HG03460 (cell line): ENCODE data around the gene SCIN.
"Not testable (repeated sequence)": the region's sequence is repeated elsewhere in the genome, so short reads cannot be mapped to it uniquely, and the experiment has no call there.

Experiments used
- ATAC-seq: cut with Tn5 transposase; IDR thresholded peaks from one replicate; pipeline ENCODE4 v1.9.1; 2021; ENCODE audit not compliant: unreplicated experiment

SCIN gene

DNA sequence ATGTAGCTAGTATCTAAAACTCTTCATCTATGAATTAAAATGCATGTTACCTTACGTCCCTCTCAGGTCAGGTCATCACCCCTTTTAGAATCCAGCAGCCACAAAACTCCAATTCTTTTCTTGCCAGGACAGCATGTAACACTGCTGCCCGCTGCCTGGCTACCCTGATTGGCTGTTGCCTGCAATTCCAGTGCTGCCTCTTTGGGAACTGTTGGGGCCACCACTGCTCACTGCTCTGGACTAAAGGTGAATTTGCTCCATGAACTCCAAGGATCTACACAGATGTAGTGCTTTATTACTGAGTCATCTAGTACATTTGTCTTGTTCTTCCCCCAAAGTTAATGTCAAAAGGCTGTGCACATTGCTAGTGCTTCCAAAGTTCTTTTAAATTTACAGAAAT is 40.4 kb downstream of the SCIN start:
- no peak for ATAC-seq

DNA sequence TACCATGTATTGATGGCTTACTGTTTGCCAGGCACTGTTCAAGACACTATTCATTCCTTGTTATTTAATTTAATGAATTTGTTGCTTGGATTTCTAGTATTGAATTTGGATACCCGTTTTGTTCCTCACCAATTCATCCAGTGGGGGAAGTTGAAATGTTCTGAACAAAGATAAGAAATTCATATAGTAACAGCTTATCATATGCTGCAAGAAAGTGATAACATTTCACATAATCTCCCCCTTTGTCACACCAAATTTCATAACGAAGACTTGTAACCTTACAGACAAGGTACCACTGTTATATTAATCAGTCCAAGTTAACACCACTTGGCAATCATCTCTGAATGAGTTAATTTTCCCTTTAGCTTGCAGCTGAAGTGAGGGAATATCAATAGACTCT is 42.1 kb downstream of the SCIN start:
- ATAC-seq, result no peak

DNA sequence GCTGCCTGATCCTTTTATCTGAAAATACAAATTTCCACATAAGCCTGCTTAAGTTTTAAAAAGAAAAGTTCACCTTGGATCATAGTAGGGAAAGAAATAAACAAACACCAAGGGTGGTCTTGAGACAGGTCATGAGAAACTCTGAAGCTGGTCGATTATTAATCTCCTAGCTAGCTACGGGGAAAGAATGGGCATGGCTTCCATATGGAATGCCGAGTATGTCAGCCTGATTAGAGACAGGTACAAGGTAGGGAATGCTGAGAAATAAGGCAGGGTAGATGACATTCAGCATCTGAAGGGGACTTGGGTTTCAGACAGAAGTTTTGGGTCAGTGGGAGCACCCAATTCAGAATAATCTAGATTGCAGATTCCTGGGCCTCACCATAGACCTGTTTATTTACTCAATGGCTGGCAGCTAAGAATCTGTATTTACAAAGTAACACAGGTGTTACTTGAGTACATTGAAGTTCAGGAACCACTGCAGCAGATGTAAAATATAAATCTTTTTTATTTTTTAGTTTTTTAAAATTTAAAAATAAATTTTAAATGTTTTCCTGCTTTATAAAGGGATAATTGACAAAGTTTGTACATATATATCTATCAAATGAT is 49.0 kb downstream of the SCIN start:
- ATAC-seq, result no peak

DNA sequence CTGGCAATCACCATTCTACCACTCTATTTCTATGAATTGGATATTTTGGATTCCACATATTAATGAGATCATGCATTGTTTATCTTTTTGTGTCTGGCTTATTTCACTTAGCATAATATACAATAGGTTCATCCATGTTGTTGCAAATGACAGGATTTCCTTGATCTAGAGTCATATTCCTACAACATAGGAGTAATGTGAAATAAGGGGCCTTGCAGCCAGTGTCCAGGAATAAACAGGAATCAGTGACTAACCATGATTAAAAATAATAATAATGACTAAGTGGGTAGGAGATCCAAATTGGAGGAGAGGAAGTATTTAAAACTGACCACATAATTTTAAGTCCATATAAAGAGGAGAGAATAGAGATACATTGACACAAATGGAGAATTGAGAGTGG is 49.9 kb downstream of the SCIN start:
- no peak for ATAC-seq

DNA sequence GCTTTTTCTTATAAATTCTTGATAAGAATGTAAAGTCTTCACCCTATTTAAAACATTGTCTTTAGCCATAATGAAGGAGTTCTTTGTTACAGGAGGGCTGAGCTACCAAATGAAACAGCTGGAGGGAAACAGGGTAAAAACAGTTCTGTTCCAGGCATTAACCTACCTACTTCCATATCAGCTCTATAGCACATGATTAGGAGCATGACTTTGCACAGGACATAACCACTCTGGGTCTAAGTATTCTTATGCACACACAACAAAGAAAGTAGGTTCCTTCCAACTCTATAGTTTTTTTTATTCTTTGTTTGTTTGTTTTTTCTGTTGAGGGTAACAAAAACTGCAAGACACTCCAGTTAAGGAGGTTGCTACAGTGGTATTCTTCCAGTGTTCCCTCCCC is 52.7 kb downstream of the SCIN start:
- no peak for ATAC-seq

DNA sequence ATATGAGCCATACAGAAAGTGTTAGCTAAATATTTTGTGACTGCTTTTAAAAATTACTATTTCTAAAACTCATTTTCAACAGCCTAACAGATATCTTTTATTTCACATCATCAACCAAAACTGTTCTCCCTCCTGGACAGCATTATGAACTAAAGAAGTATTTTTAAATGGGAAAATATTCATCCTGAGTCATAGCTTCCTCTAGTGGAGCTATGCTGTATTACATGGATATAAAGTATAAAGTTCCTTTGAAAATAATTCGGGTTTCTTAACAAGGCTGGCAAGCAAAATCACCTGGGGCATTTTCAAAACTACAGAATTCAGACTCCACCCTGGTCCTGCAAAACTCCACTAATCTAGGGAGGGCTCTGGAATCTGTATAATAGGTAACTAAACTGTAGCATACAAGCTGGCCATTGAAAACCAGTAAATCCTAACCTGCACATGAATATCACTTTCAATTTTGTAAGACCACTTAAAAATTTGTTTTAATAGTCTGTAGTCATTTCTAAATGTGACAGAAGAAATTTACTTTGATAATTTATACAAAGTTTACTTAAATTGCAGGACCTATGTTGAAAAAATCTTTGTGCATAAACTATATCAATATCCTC is 53.5 kb downstream of the SCIN start:
- no peak for ATAC-seq

DNA sequence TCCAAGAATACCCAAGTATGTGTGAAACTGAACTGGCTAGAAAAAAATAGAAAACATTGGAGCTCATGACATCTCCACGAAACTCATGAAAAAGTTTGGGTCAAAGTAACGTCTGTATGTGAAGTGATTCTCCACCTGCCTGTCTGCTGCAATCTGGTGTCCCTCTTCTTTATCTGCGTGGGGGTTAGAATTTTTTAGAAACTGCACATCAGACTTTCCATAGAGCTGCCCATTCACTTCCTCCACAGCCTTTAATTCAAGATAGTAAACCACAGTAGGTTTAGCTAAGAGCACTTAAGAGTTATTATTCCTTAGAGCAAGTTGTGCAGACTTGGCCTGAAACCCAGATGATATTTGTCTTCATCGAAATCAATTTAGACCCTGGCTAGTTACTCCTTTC is 55.3 kb downstream of the SCIN start:
- no peak for ATAC-seq

DNA sequence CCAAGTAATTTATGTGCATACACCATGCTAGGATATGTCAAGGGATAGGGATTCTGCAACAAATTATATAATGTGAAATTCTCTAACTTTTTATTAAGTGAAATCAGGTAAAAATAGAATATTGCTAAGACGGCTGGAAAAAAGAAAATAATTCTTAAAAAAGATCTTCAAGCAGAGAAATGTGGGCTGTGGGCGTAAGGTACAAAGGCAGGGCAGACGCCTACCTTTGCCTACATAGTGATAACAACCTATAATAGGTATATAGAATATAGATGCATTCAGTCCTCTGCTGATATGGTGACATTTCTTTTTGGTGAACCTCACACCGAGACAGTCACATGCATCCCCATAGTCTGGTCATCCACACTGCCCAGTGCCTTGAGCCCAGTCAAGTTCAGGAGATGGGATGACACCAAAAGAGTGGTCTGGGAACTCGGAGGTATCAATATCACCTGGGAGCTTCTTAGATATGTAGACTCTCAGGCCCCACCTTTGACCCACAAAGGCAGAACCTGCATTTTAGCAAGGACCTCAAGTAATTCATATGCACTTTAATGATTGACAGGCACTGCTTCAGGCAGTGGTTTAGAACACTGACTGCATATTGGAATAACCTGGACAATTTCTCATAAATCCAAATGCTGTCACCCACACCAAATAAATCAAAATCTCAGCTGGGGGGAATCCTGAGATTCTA is 59.4 kb downstream of the SCIN start:
- no peak for ATAC-seq

DNA sequence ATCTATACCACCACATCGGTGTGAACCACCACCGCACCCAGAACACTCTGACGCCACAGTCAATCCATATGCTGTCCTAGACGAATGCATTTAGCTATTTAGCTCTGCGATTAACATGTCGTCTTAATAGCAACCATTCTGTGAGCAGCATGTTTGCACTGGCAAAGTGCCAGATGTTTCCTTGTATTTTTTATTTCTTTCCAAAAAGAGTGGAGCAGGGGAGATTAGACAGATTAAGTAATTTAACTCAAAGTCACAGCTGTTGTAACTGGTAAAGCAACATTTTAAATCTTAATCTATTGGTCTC is 59.9 kb downstream of the SCIN start:
- no peak for ATAC-seq

DNA sequence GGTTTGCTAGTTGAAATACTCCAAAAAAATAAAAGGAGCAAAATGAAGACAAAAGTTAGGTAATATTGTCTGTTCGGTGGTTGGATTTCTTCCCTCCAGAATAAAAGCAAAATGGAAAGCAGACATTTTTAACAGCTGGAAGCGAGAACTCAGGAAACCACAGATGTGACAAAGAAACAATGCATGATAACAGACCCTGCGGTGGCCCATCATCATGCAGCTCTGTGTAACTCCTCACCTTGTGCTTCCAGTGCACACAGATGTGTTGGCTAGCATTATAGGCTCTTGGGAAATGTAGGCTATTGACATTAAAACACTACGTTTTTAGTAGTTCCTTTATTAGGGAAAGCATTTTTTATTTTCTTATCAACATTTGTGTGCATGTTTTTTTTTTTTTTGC is 63.1 kb downstream of the SCIN start:
- no peak for ATAC-seq

DNA sequence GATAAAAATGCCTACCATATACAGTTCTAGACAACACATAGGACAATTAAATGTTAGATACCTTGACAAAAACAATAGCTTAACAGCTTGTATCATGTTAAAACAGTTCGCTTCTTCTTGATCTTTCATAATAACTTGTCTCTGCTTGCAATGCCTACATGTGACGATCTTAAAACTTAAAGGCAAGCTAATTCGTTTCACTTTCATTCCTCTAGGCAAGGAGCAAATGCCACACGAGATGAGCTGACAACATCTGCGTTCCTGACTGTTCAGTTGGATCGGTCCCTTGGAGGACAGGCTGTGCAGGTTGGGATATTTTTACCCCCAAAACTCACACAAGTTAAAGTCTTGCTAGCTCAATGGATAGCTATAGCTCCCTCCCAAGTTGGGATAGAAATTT is 65.3 kb downstream of the SCIN start:
- ATAC-seq, result peak; percentile 54

DNA sequence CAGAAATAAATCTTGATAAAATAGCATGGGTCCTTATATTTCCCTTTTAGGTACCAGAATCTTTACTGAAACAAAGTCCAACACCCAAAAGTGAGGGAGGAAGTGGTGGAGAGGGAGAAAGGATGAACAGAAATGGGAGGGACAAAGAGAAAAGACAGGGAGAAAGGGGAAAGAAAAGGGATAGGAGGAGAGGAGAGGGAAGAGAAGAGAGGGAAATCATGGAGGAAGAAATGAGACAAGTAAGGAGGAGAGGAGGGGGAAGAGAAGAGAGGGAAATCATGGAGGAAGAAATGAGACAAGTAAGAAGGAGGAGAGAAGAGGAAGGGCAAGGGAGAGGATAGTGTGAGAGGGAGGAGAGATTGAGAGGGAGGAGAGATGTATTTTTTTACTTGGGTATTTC is 66.8 kb downstream of the SCIN start:
- no peak for ATAC-seq

DNA sequence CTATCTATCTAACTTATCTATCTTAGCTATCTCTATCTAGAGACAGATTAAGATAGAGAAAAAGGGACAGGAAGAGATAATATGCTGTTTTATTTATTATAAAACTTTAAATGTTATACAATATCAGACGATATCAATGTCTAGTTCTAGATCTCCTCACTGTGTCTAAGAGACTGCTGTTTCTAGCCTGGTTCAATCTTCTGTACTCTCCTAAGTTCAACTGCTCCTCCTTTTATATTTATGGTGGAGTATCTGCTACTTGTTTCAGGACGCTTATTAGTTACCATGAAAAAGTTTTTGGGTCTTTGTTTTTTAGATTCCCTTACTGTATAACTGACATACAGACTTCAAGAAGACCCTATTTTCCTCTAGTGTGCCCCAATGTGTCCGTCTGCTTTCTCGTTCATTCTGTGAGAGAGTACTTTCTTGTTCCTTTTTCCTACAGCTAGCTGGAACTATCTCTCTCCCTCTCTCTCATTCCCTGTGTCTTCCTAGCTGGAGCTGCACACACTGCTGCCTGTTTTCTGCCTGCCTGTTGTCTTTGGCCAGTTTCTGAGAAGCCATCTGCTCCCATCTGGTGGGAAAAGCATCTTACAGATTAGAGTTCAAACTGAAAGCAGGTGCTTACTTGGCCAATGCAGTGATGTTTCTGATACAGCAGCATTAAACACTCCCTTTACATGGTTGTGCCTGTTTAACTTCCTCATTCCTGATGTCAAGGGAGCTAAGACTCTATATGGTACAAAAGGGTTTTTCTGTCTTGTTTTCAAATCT is 67.5 kb downstream of the SCIN start:
- ATAC-seq, result peak; percentile 71

DNA sequence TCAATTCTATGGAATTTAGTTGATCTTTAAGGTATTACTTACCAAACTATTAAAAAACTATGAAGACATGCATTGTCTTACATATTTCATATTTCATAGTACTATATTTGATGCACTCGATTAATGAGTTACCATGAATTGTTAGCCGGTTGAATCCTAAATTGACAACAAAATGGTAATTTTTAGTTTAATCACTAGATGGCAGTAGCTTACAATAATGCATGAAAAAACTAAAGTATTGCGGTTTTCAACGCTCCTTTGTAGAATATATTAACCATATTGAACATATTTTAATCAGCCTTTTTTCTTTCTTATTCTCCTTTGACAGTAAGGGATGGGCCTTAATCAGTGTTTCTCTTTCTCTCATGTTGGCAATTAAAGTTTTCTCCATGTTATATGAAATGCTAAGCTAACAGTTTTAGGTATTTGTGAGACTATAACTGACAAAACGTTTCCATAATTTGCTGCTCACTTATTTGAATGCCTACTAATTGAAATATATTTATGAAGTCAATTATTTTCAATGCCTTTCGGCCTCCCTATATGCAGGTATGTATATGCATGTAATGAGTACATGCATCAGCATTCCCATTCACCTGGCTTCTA is 68.4 kb downstream of the SCIN start:
- peak; percentile 35 for ATAC-seq

DNA sequence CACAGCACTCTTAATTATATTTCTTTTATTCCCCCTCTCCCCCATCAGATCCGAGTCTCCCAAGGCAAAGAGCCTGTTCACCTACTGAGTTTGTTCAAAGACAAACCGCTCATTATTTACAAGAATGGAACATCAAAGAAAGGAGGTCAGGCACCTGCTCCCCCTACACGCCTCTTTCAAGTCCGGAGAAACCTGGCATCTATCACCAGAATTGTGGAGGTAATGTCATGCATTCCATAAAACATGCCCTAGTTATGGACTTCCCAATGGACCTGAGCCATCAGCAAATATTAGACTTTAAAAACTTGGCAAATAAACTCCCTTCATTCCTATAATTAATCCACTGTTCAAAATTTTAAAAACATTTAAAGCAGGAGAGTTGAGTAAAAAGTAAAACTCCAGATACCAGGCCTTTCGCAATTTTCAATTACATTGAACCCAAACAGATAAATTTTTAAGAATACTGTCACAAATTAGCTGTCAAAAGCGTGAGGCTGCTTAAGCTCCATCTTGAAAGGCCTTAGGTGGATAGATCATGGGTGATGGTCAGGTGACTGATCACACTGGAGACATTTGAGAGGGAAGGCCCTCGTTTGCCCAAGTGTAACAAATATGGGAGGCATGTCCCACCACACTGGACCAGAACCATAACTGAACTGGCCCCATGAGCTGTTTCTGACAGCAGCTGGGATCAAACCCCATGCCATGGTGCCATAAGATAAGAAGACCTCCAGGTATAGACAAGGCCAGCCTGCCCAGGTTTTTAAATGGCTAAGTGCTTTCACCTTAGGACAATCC is 70.0 kb downstream of the SCIN start:
- ATAC-seq, result no peak

DNA sequence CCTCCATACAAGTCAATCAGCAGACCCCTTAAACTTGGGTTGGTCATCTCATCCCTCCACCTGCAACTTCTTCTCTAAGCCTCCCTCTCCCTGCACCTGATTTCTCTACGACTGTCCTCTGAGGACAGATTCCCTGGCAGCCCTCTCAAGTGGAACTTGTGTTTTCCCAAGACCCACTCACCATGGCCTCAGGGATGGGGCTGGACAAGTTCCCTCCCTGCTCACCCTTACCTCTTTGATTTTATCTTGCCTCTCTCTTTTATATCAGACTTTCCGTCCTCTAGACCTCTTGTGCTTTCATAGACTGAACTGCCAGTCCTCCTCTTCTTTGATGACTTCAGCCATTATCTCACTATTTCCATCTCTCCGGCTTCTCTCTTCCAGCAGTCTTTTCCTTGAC is 70.7 kb downstream of the SCIN start:
- ATAC-seq, result no peak

DNA sequence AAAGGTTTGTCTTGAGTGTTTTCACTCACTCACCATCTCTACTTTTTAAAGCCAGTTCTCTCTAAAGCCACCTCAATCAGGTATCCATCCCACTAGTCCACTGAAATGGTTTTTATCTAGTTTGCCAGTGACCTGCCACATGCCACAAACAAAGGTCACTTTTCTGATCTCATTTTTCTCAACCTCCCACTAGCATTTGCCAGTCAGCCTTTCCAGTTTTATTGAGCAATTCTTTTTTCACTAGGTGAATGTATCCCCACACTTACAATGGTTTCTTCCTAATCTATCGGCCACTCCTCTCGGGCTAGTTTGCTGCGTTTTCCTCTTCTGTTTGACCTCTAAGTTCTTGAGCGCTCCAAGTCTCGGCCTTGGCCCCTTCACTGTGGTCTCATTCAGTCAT is 72.0 kb downstream of the SCIN start:
- no peak for ATAC-seq

DNA sequence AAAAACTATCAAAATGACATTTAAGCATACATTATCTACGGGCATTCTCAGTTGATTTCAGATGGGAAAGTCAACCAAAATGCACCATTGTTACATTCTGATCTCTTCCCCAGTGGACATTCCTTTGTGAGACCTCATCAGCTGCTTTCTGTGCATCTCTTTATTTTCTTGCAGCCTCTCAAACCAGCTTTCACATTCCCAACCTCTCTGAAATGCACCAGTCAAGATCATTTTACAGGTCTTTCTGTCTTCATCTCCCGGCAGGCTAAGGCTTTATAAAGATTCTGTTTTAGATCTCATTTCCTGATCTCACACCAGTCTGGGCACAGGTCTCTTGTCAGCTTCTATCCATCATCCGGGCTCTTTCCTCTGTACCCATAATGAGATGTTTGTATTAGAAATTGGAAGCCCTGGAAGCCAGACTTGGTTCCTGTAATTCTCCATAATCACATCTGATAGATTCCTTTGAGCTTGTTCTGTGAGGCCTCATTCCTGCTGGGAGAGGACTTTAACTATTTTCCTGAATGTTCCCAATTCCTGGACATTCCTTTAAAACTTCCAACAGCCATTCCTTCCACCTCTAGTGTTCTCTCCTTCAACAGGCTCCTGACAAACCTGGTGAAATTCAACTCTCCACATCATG is 72.6 kb downstream of the SCIN start:
- ATAC-seq, result no peak

DNA sequence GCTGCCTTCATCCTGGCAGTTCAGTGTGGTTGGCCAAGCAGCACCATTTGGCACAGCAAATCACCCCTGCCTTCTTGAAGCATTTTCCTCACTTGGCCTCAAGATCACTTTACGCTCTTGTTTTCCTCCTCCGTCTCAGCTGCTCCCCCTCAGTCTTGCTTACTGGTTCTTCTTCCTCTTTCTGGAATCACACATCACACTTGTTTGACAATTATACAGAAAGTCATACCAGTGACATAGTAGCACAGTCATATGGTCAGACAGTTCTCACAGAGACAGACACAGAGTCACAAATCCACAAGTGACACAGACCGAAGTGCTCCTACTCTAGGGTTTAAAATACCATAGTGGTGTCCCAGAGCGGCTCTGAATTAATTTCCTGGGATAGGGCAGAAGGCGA is 73.1 kb downstream of the SCIN start:
- no peak for ATAC-seq

DNA sequence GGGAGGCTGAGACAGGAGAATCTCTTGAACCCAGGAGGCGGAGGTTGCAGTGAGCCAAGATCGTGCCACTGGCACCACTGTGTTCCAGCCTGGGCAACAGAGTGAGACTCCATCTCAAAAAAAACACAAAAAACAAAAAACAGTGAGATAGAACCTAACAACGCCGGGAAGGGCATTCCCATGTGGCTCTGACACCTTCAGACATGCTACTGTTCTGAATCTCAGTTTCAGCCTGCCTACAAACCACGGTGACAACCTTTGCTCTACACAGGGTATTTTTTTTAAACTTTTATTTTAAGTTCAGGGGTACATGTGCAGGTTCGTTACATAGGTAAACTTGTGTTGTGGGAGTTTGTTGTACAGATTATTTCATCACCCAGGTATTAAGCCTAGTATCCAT is 74.7 kb downstream of the SCIN start:
- not testable (repeated sequence) for ATAC-seq
